ENCODE data around the gene DIAPH1.

DNA sequence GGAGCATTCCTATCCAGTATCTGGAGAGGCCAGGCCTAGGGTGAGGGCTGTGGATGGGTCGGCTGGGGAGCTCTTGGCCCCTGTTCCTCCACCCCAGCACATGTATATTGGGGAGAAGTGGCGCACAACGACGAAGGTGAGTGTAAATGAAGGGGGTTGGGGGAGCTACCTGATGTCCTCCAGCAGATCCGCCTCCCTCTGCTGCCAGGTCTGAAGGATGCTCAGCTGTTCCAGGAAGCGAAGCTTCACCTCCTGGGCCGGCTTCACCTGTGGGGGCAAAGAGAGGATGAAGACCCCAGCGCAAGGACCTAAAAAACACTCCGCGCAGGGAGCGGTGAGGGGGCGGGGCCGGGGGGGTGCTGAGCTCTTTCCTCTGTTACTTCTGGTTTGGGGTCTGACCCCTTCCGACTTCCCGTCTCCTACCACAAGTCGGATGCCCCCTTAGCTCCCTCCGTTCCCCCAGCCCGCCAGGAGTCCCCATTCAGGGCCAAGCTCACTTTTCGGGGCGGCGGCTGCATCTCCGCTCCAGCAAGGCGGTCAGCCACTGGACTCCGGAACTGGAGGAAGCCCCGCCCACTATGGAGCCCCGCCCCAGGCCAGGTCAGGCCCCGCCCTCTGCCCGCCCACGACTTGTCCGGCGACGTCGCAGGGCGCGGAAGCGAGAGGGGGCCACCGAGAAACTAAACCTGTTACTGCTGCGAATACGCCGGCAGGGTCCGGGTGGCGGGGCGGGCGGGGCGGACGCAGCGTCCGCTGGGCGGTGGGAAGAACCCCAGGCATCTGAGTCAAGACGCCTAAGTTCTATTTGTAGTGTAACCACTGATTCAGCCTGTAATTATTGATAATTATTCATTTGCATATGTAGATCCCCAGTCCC, 32.3 kb upstream of the DIAPH1 start, which contains the start of gene FCHSD1:
- TF ChIP-seq, protein P1, sequence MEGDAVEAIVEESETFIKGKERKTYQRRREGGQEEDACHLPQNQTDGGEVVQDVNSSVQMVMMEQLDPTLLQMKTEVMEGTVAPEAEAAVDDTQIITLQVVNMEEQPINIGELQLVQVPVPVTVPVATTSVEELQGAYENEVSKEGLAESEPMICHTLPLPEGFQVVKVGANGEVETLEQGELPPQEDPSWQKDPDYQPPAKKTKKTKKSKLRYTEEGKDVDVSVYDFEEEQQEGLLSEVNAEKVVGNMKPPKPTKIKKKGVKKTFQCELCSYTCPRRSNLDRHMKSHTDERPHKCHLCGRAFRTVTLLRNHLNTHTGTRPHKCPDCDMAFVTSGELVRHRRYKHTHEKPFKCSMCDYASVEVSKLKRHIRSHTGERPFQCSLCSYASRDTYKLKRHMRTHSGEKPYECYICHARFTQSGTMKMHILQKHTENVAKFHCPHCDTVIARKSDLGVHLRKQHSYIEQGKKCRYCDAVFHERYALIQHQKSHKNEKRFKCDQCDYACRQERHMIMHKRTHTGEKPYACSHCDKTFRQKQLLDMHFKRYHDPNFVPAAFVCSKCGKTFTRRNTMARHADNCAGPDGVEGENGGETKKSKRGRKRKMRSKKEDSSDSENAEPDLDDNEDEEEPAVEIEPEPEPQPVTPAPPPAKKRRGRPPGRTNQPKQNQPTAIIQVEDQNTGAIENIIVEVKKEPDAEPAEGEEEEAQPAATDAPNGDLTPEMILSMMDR (IDR thresholded peaks at IDR 0.05 in 2 of 3, conservative IDR thresholded peaks at IDR 0.05 in 1 of 3; ENCODE audit: borderline replicate concordance in 1 of 3, insufficient read depth in 1 of 3, low read depth in 2 of 3, low read length in 2 of 3): no peak
- TF ChIP-seq YY1 (IDR thresholded peaks at IDR 0.05; ENCODE audit: extremely low read depth, insufficient replicate concordance, low read depth, low read length) (peak; percentile 6), EZH2phosphoT487 (IDR thresholded peaks at IDR 0.05; ENCODE audit: borderline replicate concordance) (no peak), JUND (IDR thresholded peaks at IDR 0.05) (no peak), SRF (IDR thresholded peaks at IDR 0.05; ENCODE audit: low read depth) (no peak)

All from HCT116 (cell line).